ENCODE measurements around the gene KREMEN1.

- no peak for TF ChIP-seq GABPA (IDR thresholded peaks at IDR 0.05; ENCODE audit: low read depth)
- no peak for TF ChIP-seq EZH2phosphoT487 (IDR thresholded peaks at IDR 0.05; ENCODE audit: borderline replicate concordance, low read depth)
- TF ChIP-seq IRF3 (IDR thresholded peaks at IDR 0.05; ENCODE audit: low read depth, low read length), result no peak
- TF ChIP-seq, protein P1, sequence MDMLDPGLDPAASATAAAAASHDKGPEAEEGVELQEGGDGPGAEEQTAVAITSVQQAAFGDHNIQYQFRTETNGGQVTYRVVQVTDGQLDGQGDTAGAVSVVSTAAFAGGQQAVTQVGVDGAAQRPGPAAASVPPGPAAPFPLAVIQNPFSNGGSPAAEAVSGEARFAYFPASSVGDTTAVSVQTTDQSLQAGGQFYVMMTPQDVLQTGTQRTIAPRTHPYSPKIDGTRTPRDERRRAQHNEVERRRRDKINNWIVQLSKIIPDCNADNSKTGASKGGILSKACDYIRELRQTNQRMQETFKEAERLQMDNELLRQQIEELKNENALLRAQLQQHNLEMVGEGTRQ (IDR thresholded peaks at IDR 0.05; ENCODE audit: borderline replicate concordance, low read depth, low read length), result no peak
- TF ChIP-seq CTCF (IDR thresholded peaks at IDR 0.05), result no peak
- no peak for TF ChIP-seq POLR2AphosphoS5 (IDR thresholded peaks at IDR 0.05; ENCODE audit: low read depth, low read length)
- TF ChIP-seq RFX5 (IDR thresholded peaks at IDR 0.05; ENCODE audit: low read length), result no peak
Measured at GRCh38 chr22:29109822-29110221, 37.0 kb downstream of the KREMEN1 start.
